NCI-H2081 treated with DMSO at 0.1 percent for 48 hours (cell line): ENCODE measurements around the gene SPEG.

Source experiments
- DNase-seq: peaks from one replicate; lab custom pipeline; 2025; lab: John Stamatoyannopoulos, UW

Gene SPEG

GRCh38 chr2:219425238-219426067 lies 9.2 kb upstream of the SPEG start:
- no peak for DNase-seq

GRCh38 chr2:219426068-219426443 lies 8.6 kb upstream of the SPEG start:
- DNase-seq: no peak

DNA sequence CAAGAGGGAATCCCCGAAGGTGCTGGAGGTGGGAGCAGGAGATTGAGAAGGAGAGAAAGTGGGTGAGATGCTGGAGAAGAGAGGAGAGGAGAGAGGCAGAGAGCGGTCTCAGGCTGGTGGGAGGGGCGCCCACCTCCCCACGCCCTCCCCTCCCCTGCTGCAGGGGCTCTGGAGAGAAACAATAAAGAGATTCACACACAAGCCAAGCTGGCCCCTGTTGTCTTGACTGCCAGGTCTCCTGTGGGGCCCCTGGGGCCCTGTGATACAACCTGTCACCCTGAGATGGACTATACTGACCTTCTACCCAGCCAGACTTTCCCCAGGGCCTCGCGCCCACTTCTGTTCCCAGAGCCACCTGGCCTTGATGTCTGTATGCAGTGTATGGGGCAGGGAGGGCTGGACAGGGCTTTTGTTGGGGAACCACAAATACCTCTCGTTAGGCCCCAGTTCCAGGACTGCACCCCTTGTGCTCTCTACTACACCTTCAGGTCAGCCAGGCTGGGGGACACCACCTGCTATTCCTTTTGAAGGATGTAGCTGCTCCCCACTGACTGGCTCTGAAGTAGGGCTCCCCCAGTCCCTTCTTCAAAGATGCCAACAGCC lies 8.0 kb upstream of the SPEG start:
- DNase-seq: no peak

DNA sequence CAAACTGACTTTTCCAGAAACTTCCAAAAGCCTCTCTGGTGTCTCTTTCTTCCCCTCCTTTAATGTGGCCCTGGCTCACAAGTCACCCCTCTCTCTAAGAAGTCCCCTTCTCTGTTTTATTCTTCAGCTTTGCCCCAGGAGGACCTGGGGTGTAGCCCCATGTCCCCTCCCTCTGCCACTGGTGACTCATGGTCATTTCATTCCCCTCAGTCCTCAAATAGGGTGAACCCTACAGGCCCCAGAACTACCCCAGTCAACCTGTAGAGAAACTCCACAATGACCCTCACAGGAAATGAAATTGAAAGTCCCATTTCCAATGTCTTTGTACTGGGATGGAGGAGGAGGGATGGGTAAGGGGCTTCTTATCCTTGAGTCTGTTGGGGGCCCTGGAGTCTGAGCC lies 6.2 kb upstream of the SPEG start:
- no peak for DNase-seq

GRCh38 chr2:219429958-219430606 lies 4.6 kb upstream of the SPEG start:
- DNase-seq: no peak

DNA sequence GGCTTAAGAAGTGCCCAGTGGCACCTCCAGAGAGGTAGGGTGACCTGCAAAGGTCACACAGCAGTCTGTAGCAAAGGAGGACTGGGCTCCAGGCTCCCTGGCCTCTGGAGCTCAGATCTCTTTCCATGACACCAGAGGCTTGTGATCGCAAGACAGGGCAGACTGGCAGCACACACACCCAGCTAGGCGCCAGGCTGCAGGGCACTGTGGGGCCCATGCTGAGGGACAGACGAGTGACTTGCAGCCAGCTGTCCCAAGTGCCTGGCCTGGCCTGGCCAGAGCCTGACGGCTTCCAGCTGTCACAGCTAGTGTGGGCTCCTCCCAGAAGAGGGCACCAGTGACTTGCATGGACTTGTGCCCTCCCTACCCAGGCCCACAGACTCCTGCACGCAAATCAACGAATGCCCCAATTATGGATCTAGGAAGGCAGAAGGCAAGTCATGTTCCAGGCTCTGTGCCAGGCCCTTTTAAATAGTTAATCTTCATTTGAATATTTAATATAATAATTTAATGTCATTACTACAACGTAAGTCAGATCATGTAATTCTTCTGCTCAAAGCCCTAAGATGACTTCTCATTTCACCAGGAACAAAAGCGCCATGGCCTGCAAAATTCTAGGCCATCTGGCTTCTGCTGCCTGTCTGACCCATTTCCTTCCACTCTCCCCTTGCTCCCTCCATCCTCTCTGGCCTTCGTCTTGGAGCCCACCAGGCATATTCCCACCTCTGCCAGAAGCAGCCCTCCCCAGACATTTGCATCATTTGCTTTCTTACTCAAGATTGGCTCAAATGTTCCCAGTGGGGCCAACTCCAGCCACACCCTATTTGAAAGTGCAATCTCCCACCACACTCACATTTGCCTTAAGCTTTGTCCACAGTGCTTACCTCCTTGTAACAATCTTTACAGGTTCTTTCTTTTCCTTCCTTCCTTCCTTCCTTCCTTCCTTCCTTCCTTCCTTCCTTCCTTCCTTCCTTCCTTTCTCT lies 3.7 kb upstream of the SPEG start:
- no peak for DNase-seq

- DNase-seq: no peak
Observed at GRCh38 chr2:219433666-219434467, 776 bp upstream of the SPEG start.

DNA sequence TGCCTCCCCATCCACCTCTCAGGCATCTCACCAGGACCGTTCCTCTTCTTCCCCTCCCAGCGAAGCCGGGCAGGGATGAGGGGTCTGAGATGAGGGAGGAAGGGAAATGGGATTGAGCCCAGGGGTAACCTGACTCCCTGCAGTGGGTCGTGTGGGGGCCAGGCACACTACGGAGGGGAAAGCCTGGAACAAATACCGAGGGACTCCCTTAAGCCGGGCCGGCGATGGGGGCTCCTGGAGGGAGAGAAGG lies 250 bp upstream of the SPEG start:
- DNase-seq: no peak

GRCh38 chr2:219435701-219436100 lies 1.1 kb downstream of the SPEG start:
- DNase-seq: no peak

DNA sequence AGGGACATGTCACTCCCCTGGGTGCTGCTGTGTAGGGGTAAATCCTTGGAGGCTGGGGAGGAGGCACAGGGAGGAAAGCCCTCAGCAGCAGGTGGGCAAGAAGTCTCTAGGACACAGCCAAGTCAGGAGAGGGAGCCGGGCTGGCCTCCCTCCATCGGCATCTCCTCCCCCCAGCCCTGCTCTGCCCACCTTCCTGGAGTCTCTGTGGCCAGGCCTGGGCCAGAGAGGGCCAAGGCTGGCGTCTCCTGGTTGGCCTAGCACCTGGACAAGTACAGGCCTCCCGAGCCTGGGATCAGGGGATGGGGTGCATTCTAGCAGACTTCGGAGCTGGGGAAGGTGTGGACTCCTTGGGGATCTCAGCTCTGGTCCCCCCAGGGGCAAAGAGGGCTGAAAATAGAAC lies 1.8 kb downstream of the SPEG start:
- no peak for DNase-seq

DNA sequence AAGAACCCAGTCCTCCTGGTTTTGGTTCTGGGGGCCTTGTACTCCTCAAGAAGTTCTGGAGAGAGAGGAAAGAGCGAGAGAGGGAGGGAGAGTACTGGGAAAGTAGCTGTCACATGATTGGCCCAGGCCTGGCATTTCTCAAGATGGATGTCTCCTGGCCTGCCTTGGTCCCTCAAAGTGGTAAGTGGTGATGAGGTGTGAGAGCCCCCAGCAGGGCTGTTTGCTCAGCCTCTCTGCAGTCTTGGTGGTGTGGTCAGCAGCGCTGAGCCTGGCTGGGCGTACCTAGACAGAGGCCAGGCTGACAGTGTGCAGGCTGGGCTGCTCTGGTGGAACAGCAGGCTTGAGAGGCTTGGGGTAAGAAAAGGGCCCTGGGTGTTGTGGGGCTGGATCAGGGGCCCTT lies 2.5 kb downstream of the SPEG start:
- DNase-seq: no peak

DNA sequence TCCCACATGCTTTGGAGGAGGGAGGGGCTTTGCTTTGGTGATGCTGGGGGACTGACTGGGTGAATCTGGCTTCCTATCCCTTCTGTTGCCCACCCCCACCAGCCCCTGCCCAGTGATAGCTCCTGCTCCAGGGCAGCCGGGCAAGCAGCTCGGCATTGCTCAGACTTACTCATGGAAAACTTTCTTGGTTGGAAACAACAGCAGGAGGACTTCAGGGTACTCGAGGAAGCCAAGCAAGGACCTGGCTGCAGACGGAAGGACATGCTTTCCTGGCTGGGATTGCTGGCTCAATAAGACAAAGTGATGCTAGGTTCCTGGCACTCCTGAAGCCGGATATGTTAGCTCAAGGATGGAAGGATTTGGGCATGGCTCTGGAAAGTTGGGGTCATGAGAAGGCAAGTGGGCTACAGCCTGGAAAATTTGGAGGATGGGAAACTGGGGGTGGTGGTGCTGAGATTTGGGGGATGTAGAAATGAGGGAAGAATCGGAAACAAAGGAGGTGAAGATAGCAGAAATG lies 3.1 kb downstream of the SPEG start:
- no peak for DNase-seq

GRCh38 chr2:219438453-219438852 lies 3.8 kb downstream of the SPEG start:
- DNase-seq: no peak

DNA sequence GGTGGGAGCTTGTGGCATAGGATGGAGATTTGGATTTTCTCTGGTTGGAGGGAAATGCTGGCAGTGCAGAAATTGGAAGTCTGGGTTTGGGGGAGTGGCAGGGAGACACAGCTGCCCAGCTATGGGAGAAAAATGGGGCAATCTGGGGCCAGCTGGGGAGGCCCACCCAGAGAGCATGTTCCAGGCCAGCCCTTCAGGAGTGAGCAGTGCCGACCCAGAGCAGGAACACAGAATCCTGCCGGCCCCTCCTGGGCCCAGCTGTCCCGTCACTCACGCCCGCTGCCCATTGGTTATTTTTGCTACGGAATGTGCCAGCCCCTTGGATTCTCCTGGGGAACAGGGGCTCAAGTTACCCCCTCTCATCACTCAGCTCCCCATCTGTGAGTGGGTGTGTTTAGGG lies 4.9 kb downstream of the SPEG start:
- DNase-seq: no peak

- no peak for DNase-seq
Observed at GRCh38 chr2:219440388-219441256, 6.0 kb downstream of the SPEG start.

DNA sequence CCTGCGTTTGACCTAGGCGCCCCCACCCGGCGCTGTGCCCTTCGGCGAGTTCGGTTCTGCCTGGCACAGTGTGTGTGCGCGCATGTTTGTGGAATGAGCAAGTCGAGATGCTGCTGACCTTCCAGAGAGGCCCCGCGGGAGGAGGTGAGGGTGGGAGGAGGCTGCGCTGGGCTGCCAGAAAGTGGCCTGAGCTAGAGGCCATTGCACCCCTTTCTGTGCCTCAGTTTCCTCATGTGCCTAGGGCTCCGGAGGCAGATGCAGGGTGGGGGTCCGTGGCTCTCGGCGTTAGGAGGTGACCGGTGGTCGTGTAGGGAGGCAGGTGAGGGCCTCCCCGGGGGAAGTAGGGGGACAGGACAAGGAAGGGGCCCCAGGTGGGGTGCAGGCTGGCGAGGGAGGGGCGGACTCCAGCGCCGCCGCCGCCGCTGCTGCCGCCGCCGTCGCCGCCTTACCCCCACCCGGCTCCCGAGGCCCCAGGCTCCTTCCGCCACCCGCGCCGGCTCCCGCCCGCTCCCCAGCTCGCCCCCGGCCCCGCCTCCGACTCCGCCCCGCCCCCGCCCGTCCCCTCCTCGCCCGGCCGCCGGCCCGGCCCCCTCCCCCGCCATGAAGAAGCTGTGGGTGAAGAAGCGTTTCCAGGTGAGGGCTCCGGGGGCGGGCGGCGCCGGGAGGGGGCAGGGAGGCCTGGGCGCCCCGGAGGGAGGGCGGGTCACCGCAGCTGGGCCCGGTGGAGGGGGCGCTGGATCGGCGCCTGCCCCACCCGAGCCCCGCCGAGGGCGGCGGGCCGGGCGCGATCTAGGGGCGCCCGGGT lies 7.0 kb downstream of the SPEG start:
- DNase-seq: no peak

- DNase-seq: no peak
Observed at GRCh38 chr2:219442256-219443015, 7.8 kb downstream of the SPEG start.

DNA sequence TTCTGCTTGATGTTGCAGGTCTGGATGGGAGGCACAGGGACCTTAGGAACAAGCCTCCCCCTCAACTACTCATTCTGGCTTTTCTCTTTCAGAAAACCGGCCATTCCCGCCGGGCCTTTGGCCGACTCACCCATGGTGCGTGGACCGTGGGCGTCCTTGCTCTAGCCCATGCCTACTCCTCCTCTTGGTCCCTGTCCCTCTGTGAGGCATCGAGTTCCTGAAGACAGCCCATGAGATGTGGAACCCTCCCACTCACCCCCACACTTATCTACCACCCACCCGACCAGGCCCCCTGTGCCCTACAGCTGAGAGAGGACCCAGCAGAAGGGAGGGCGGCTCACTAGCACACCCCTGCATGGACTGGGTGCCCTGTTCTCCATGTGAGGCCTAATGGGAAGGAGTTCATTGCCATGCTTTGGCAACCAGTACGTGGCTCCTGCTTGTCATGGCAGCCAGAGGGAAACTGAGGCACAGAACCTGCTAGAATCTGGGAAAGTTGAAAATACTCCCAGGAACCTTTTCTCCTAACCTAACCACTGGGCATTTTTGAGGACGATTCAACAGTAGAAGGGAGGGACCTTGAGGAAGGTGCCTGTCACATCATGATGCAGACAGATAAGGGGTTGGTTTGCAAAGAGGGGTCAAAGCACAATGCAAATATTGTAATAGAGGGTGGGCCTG lies 8.5 kb downstream of the SPEG start:
- no peak for DNase-seq
